Measurements from ENCODE around the gene TOR1AIP1.
A peak's percentile ranks its signal among the peaks of the same experiment; 100 is the strongest.
"Not testable (repeated sequence)": the region's sequence is repeated elsewhere in the genome, so short reads cannot be mapped to it uniquely, and the experiment has no call there.

Gene TOR1AIP1

DNA sequence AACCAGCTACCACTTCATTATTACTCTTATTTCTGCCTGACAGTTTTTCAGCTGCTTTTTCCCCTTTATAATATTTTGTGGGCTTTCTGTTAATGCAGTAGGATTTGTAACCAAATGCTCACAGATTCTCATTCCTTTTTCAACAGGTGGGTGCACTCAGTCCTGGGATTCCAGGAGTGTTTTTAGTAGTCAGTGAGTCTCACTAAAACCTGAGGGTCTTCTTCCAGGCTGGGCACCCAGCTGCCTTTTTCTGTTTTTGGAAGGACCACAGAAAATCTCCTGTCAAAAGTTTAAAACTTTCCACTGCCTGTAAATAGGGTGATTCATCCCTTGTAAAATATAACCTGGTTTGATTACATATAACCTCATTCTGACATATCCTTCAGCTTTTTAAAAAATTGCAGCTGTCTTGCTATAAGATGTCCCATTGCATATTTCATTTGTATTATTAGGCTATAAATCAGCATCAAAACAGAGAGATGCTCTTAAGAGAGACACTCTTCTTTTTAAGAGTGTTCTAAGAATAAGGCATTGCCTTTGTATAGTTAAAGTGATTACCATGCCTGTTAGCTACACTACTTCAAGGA lies 55.7 kb downstream of the TOR1AIP1 start:
- DNase-seq (ENCODE audit: low read depth in 2 of 2): no peak

DNA sequence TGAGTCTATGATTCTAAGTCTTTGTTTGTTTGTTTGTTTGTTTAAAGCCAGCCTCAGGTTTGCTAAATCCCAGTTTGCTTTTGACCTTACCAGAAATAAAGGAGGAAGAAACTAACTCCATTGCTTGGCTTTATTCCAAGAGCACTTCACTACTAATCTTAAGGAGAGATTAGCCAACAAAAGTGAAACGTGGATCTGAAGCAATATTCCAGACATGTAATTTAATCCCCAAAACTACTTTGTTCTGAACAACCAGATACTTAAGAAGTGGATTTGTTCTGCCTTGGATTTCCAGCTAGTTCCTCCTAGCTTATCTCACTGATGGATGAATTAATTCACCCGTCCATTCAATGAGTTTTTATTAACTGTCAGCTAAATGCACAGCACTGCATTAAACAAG lies 56.7 kb downstream of the TOR1AIP1 start:
- no peak for DNase-seq (ENCODE audit: low read depth in 2 of 2)

DNA sequence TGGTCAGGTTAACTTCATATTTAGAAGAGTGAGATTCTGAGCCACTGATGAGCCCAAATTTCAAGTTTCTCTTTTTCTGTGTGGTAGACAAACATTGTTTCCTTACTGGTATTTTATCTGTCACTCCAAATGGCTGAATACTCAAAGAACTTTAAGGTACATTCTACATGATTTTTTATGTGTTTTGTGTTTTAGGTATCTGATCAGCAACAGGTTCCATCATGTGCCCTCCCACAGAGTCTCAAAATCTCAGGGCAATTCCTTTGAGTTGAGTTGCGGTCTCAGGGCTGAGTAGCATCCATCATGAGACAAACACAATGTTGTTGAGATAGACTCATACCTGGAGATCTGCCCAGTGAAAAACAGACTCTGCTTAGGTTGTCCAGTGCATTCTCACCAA lies 57.9 kb downstream of the TOR1AIP1 start:
- DNase-seq (ENCODE audit: low read depth in 2 of 2): no peak

DNA sequence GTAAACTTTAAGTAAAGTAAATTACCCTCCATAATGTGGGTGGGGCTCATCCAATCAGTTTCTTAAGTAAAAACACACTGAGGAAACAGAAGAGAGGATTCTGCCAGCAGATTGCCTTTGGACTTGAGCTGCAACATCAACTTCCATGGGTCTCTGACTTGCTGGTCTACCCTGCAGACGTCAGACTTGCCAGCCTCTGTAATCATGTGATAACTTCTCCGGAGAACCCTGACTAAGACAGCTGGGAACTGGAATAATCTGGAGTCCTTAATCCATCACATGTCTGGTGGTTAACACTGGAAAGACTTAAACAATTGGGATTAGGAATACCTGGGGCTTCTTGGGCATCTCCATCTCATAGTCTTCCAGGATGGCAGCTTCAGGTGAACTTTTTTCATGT lies 59.4 kb downstream of the TOR1AIP1 start:
- DNase-seq (ENCODE audit: low read depth in 2 of 2): no peak

DNA sequence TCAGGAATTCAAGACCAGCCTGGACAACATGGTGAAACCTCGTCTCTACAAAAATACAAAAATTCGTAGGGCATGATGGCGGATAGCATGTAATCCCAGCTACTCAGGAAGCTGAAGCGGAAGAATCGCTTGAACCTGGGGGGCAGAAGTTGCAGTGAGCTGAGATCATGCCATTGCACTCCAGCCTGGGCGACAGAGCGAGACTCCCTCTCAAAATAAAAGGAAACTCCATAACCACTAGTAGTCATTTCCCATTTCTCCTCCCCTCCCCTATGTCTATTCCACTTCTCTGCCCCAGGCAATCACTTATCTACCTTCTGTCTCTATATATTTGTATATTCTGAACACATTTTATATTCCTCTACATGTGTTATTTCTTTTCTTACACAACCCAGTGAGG lies 68.6 kb downstream of the TOR1AIP1 start:
- DNase-seq (ENCODE audit: low read depth in 2 of 2): no peak

DNA sequence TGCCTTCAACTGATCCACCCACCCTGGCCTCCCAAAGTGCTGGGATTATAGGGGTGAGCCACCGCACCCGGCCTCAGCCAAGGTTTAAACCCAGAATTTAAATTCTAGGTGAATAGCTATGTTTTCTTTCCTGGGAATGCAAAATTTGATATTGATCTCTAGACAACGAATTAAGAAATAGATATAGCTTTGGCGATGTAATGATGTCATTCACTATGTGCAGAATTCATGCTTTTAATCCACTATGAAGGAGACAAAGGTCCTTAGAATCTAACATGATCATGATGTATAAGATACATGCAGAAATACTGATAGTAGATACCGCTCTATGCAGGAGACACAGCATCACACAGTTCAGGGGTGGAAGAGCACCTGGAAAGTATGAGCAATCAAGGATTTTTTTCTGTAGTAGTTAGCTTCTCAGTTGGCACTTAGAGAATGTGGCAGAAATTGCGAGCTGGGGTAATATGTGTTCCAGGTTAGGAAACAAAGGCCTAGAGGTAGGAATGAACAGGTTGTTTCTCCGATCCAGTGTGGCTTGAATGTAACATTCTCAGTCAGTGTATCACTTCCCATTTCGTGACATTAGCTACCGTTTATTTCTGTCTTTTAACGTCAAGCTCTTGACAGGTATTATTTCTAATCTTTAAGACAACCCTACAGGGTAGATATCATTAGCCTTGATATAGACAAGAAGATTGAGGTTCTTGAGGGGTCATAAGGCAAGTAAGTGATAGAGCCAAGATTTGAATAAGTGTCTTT lies 69.5 kb downstream of the TOR1AIP1 start:
- DNase-seq (ENCODE audit: low read depth in 2 of 2): no peak

DNA sequence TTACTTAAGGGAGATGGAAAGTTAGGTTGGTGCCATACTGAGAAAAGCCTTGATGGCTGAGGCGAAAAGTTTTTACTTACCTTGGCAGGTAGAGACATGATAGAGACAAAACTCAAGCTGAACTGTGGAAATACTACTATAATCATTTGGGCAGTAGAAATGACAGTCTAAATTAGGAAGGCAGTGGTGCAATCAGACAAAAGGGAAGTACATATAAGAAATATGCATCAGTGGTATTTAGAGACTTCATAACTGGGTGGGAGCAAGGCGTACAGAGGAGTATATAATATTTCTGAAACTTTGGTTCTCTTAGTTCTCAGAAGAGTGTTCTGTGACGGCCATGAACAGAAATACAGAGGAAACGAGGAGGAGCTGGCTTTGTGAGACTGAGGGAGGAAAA lies 70.1 kb downstream of the TOR1AIP1 start:
- no peak for DNase-seq (ENCODE audit: low read depth in 2 of 2)

DNA sequence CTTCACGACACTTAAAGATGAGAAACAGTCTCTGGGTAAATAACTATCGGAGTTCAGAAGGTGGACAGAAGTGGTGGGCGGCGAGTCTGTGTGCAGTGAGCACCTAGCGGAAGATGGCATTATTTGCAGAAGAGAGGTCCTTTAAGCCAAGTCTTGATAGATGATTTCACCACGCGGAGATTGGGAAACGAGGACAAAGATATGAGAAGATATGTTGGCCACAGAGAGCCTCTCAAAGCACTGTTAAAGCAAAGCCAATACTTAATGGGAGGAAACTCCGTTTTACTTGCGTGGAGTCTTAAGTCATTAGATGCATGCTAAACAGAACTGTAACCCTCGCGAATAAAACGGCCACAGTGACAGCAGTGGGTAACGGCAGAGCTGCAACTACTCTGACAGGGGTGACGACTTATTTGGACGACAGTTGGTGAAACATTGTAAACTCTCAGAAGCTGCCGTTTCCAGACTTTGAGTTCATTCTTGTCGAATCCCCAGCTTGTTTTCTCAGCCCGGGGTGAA lies 71.9 kb downstream of the TOR1AIP1 start:
- DNase-seq (ENCODE audit: low read depth in 2 of 2): no peak

DNA sequence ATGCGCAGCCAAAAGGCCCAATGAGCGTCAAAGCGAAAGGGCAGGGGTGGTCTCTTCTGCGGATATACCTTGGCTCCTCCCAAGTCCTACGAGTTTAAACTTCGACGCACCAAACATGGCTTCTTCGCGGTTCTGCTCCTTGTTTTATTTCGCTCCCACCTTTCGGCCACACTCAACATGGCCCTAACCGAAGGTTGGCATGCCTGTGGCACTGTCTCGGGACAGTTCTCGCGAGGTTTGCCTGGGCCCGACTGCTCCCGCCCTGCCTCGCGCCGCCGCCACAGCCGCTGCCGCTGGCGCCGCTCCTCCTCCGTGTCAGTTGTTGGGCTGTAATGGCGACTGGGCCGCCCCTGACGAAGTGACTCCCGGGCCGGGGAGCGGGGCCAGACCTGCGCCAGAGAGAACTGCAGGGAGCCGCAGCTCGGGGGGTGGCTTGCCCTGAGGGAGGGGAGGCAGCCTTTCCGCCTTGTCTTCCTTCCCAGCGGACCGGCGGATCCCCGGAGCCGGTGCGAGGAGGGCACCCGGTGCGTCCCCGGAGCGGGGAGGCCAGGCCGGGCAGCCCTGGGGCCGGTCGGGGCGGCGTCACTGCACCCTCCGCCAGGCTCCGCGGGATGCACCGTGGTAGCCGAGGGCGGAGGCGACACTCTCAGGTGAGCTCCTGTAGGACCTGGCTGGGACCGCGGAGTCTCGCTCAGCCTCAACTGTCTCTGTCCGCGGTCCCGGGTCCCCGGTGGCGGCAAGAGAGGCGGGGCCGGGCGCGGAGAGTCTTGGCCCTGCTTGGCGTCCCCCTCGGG lies 72.6 kb downstream of the TOR1AIP1 start, which contains the start of gene CEP350:
CEP350 (plus strand) TSS at position 318 of the 794 bp plus-strand sequence. CDS start 31,372 bp downstream, outside the sequence.
- DNase-seq (ENCODE audit: low read depth in 2 of 2): peak; percentile 92 to 96

DNA sequence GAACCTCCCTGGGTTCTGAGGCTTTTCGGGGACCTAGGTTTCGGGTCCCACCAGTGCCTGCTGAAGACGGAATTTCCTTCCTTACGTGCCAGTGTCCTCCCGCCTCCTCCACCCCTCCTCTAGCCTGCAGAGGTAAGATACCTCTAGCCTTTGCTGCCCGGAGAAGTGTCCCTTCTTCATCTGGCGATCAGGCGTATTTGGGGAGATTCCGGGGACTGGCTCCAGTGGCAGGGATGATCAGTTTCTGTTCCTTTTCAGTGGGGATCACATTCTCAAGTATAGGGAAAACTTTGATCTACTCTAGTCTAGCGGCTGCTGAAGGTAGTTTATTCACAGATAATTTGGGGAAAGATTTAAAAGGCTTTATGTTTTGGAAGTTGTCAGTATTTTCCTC lies 73.2 kb downstream of the TOR1AIP1 start:
- no peak for DNase-seq (ENCODE audit: low read depth in 2 of 2)

DNA sequence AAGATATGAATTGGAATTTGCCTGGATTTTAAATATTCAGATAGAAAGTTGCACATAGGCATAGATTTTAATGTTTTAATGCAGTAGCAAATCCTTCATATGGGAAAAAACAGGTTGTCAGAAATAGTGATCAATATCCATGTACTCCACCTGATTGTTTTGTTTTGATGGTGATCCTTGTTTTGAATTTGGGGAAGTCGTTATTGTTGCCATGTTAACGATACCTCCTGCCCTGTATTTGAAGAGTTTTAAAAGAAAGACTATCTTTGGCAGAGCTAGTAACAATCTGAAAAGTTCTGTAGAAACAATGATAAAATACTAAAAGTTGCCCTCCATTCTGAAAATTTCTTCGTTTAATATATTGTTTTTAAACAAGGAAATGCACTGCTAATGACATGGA lies 73.6 kb downstream of the TOR1AIP1 start:
- no peak for DNase-seq (ENCODE audit: low read depth in 2 of 2)

DNA sequence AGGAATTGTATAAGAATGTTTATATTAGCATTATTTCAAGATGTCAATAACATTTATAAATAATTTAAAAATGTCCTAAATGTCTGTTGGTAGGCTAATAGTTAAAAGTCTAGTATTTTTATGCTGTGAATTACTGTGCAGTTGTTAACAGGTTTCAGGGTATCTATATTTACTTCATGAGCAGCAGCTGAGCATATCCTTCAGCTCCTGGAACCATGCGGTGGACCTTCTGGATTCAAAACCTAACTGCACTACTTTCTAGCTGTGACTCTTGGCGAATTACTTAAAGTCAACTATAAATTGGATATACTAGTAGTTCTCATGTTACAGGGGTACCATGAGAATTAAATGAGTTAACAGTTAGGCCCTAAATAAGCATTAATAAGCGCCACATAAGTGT lies 76.3 kb downstream of the TOR1AIP1 start:
- DNase-seq (ENCODE audit: low read depth in 2 of 2): no peak

DNA sequence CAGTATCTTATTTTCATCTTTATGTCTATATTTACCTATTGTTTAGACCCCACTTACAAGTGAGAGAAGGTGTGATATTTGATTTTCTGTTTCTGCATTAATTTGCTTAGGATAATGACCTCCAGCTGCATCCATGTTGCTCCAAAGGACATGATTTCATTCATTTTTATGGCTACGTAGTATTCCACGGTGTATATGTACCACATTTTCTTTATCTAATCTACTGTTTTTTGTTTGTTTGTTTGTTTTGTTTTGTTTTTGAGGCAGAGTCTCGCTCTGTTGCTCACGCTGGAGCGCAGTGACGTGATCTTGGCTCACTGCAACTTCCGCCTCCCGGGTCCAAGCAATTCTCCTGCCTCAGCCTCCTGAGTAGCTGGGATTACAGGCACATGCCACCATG lies 80.1 kb downstream of the TOR1AIP1 start:
- DNase-seq (ENCODE audit: low read depth in 2 of 2): not testable (repeated sequence)

DNA sequence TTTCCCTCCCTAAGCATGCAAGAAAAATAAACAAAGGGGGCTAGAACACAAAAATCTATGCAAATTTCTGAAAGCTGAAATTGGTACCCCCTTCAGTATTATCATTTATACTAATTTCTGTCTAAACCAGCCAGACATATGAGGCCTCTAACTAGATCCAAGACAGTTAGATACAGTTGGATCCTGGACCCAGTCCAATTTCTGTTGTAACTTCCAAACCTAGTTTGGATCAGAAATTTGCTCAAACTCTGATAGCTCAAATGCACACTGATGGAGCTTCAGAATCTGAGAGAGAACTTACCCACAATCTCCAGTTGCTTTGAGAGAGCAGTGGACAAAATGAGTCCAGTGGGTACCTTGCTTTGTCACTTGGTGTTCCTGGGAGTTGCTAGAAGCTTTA lies 84.5 kb downstream of the TOR1AIP1 start:
- DNase-seq (ENCODE audit: low read depth in 2 of 2): no peak

DNA sequence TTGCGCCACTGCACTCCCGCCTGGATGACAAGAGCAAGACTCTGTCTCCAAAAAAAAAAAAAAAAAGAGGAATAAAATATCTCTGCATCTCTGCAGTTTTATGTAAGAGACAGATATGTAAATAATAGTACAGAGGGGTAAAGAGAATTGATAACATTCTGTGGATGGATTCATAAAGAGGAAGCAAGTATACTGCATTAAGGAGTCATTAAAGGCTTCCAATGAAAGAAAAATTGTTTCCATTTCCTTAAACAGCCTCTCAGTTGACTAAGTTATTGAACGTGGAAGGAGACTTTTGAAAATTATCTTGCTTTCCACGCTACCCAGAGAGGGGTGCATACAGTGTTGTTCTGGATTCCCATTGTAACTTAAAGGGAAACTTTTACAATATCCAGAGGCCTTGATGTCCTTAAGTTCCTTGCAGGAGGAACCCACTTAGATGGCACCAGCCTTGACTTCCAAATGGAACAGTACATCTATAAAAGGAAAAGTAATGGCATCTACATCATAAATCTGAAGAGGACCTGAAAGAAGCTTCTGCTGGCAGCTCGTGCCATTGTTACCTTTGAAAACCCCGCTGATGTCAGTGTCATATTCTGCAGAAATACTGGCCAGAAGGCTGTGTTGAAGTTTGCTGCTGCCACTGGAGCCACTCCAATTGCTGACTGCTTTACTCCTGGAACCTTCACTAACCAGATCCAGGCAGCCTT lies 86.4 kb downstream of the TOR1AIP1 start:
- DNase-seq (ENCODE audit: low read depth in 2 of 2): no peak

DNA sequence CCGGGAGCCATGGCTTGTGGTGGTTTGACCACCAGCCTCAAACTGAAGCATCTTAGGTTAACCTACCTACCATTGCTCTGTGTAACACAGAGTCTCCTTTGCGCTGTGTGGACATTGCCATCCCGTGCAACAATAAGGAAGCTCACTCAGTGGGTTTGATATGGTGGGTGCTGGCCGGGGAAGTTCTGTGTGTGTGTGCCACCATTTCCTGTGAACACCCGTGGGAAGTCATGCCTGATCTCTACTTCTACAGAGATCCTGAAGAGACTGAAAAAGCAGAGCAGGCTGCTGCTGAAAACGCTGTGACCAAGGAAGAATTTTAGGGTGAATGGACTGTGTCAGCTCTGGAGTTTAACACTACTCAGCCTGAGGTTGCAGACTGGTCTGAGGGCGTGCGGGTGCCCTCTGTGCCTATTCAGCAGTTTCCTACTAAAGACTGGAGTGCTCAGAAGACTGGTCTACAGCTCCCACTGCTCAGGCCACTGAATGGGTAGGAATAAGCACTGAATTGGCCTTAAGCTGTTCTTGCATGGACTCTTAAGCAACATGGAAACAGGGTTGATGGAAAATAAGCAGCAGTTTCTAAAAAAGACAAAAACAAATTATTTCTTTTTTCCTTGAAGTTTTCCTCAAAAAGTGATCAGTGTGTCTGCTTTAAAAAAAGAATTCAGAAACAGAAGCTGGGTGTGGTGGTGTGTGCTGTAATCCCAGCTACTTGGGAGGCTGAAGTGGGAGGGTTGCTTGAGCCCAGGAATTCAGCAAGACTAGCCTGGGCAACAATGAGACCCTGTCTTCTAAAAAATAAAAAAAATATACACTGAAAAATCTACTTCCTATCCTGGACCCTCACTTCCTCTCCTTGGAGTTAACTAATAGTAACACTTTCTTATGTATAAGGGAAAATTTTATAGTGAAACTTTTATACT lies 87.2 kb downstream of the TOR1AIP1 start:
- no peak for DNase-seq (ENCODE audit: low read depth in 2 of 2)
